HEK293T (cell line): ENCODE results near the gene ACBD4.

Experiments
- BHLHE40 ChIP-seq: fragments of 450-650 bp; IDR thresholded peaks from 2 replicates; pipeline ENCODE4 v1.6.1; 2016; ENCODE audit warnings: mild to moderate bottlenecking, moderate library complexity, borderline replicate concordance
- CTBP1 ChIP-seq: fragments of 450-650 bp; IDR thresholded peaks from 2 replicates; pipeline ENCODE4 v1.6.1; 2016; ENCODE audit warnings: borderline replicate concordance
- ELF4 ChIP-seq: fragments of 450-650 bp; IDR thresholded peaks from 2 replicates; pipeline ENCODE4 v1.6.1; 2017; ENCODE audit warnings: antibody characterized with exemption
- FOXA1 ChIP-seq: fragments of 450-650 bp; IDR thresholded peaks from 2 replicates; pipeline ENCODE4 v1.6.1; 2016; ENCODE audit warnings: mild to moderate bottlenecking
- FOXM1 ChIP-seq: fragments of 450-650 bp; IDR thresholded peaks from 2 replicates; pipeline ENCODE4 v1.6.1; 2017; ENCODE audit warnings: mild to moderate bottlenecking, borderline replicate concordance
- NFRKB ChIP-seq: fragments of 450-650 bp; IDR thresholded peaks from 2 replicates; pipeline ENCODE4 v1.6.1; 2016; ENCODE audit warnings: mild to moderate bottlenecking, moderate library complexity
- SP1 ChIP-seq: fragments of 450-650 bp; IDR thresholded peaks from 2 replicates; pipeline ENCODE4 v1.6.1; 2017
- ZNF384 ChIP-seq: fragments of 450-650 bp; IDR thresholded peaks from 2 replicates; pipeline ENCODE4 v1.6.1; 2016
- TF ChIP-seq, protein P1 (sequence below): fragments of 450-650 bp; IDR thresholded peaks from 2 replicates; pipeline ENCODE4 v1.6.1; 2016

DNA sequence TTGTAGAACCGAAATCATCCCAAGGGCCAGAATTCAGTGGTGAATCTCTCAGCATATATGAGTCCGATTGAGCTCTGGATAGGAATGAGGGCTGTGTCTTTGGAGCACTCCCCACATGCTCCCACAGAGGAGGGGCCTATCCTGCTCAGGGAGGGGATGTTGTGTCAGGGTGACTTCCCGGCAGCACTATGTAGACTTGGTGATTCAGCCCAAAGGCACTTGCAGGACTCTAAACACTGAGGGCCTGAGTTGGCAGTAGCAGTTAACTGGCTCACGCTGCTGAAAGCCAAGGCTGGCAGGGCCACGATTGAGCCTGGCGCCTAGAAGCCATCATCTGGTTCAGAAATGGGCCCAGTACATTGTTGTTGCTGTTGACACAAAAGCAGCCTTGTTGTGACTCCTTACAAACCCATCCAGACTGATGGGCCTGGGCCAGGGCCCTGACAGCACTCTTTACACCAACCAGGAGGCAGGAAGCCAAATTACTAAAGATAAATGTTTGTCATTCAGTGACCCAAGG, 42.5 kb upstream of the ACBD4 start:
- TF ChIP-seq BHLHE40, result no peak
- no peak for TF ChIP-seq SP1
- TF ChIP-seq, protein P1, sequence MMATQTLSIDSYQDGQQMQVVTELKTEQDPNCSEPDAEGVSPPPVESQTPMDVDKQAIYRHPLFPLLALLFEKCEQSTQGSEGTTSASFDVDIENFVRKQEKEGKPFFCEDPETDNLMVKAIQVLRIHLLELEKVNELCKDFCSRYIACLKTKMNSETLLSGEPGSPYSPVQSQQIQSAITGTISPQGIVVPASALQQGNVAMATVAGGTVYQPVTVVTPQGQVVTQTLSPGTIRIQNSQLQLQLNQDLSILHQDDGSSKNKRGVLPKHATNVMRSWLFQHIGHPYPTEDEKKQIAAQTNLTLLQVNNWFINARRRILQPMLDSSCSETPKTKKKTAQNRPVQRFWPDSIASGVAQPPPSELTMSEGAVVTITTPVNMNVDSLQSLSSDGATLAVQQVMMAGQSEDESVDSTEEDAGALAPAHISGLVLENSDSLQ, result no peak
- TF ChIP-seq ZNF384, result no peak
- TF ChIP-seq CTBP1, result no peak
- no peak for TF ChIP-seq ELF4
- no peak for TF ChIP-seq FOXA1
- TF ChIP-seq NFRKB, result no peak
- no peak for TF ChIP-seq FOXM1
